ENCODE data around the gene FBXL19. TPM values are rescaled to one million over a fixed set of nuclear protein-coding genes. Genes with fewer than 3 reads are reported as not detected.

FBXL19 gene
- total and polyA plus RNA-seq, 2 of the 13 experiments (the other 11 are each of a cell fraction or from before 2014, with no cell fraction given), result 6.0 to 13.7 TPM

- TF ChIP-seq YY1 (IDR thresholded peaks at IDR 0.05; ENCODE audit: insufficient read depth, insufficient replicate concordance, low read depth, low read length) (peak; percentile 63), MED1 (CRISPR knock-in tag; IDR thresholded peaks at IDR 0.05) (no peak; the same call in 1 of the 2 replicates), ZFP90 (CRISPR knock-in tag; IDR thresholded peaks at IDR 0.05; ENCODE audit: borderline replicate concordance) (no peak; the same call in 1 of the 2 replicates), ADNP (CRISPR knock-in tag; IDR thresholded peaks at IDR 0.05) (no peak), SIX1 (CRISPR knock-in tag; IDR thresholded peaks at IDR 0.05; ENCODE audit: borderline replicate concordance) (no peak), ZKSCAN8 (CRISPR knock-in tag; IDR thresholded peaks at IDR 0.05; ENCODE audit: borderline replicate concordance) (no peak), ZNF629 (CRISPR knock-in tag; conservative IDR thresholded peaks at IDR 0.05) (no peak), ZSCAN22 (CRISPR knock-in tag; IDR thresholded peaks at IDR 0.05) (no peak), TFDP2 (CRISPR knock-in tag; IDR thresholded peaks at IDR 0.05) (peak; percentile 20; the same call in 1 of the 2 replicates), ZNF709 (CRISPR knock-in tag; IDR thresholded peaks at IDR 0.05) (0 out of 2 replicates have a peak, but pooled peaks have one; percentile 60), POGK (CRISPR knock-in tag; conservative IDR thresholded peaks at IDR 0.05) (peak; percentile 75), ZNF142 (CRISPR knock-in tag; IDR thresholded peaks at IDR 0.05) (peak; percentile 30; the same call in 1 of the 2 replicates), SMYD3 (CRISPR knock-in tag; IDR thresholded peaks at IDR 0.05) (no peak), TP53 (CRISPR knock-in tag; conservative IDR thresholded peaks at IDR 0.05) (no peak), ZNF639 (CRISPR knock-in tag; conservative IDR thresholded peaks at IDR 0.05) (peak; percentile 77), ZNF550 (CRISPR knock-in tag; IDR thresholded peaks at IDR 0.05; ENCODE audit: borderline replicate concordance) (no peak; the same call in 1 of the 2 replicates), SP1 (IDR thresholded peaks at IDR 0.05) (no peak), SP1 (CRISPR knock-in tag; IDR thresholded peaks at IDR 0.05) (peak; percentile 69), ZSCAN12 (CRISPR knock-in tag; IDR thresholded peaks at IDR 0.05) (no peak)
Measured at GRCh38 chr16:30984669-30985400, 61.5 kb downstream of the FBXL19 start, which contains the start of gene HSD3B7 (continued).

Data from HepG2 (cell line).